HL-60 (cell line): ENCODE measurements around the gene WAPL.
"Not testable (repeated sequence)": the region's sequence is repeated elsewhere in the genome, so short reads cannot be mapped to it uniquely, and the experiment has no call there.

Experiments
- DNase-seq, 2 experiments: peaks; one replicate each; pipeline ENCODE4 v3.0.0-alpha.2; 2010 to 2020; ENCODE audit warnings: low read depth in 1 of 2, low spot score in 1 of 2
- H3K27ac ChIP-seq: fragments of 250-450 bp; sonication (Bioruptor Pico); replicated peaks from 2 replicates; pipeline ENCODE4 v1.5.1; 2020; ENCODE audit warnings: mild to moderate bottlenecking, moderate library complexity
- H3K27me3 ChIP-seq: fragments of 250-450 bp; sonication (Bioruptor Pico); 2 replicates; pipeline ENCODE4 v1.5.1; 2021; ENCODE audit warnings: mild to moderate bottlenecking, moderate library complexity; ENCODE audit not compliant: insufficient read depth, poor library complexity, severe bottlenecking
- H3K4me3 ChIP-seq: replicated peaks from 2 replicates; pipeline ENCODE4 v1.5.1; 2011; ENCODE audit warnings: mild to moderate bottlenecking, control low read depth, low read length; ENCODE audit not compliant: insufficient read depth
- GABPA ChIP-seq: IDR thresholded peaks from 2 replicates; pipeline ENCODE4 v1.6.1; 2012; ENCODE audit warnings: low read depth
- POLR2AphosphoS5 ChIP-seq: IDR thresholded peaks from 2 replicates; pipeline ENCODE4 v1.6.1; 2012; ENCODE audit warnings: low read depth
- SPI1 ChIP-seq: IDR thresholded peaks from 2 replicates; pipeline ENCODE4 v1.6.1; 2012; ENCODE audit warnings: low read depth, mild to moderate bottlenecking, borderline replicate concordance
- TF ChIP-seq, protein P1 (sequence below): IDR thresholded peaks from one replicate; pipeline ENCODE4 v1.5.1; 2011; ENCODE audit warnings: low read length, control low read depth, inconsistent platforms; ENCODE audit not compliant: insufficient read depth
- TF ChIP-seq, protein P2 (sequence below): IDR thresholded peaks from 2 replicates; pipeline ENCODE4 v1.6.1; 2012; ENCODE audit warnings: low read depth; ENCODE audit not compliant: insufficient replicate concordance

Gene WAPL

GRCh38 chr10:86540016-86540415 is 18.4 kb upstream of the WAPL start:
- no peaks in the 10 kb centered on the region for H3K27me3 ChIP-seq
- TF ChIP-seq SPI1 (no peak), GABPA (no peak), POLR2AphosphoS5 (no peak)
- TF ChIP-seq, protein P1, sequence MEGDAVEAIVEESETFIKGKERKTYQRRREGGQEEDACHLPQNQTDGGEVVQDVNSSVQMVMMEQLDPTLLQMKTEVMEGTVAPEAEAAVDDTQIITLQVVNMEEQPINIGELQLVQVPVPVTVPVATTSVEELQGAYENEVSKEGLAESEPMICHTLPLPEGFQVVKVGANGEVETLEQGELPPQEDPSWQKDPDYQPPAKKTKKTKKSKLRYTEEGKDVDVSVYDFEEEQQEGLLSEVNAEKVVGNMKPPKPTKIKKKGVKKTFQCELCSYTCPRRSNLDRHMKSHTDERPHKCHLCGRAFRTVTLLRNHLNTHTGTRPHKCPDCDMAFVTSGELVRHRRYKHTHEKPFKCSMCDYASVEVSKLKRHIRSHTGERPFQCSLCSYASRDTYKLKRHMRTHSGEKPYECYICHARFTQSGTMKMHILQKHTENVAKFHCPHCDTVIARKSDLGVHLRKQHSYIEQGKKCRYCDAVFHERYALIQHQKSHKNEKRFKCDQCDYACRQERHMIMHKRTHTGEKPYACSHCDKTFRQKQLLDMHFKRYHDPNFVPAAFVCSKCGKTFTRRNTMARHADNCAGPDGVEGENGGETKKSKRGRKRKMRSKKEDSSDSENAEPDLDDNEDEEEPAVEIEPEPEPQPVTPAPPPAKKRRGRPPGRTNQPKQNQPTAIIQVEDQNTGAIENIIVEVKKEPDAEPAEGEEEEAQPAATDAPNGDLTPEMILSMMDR = no peak
- TF ChIP-seq, protein P2, sequence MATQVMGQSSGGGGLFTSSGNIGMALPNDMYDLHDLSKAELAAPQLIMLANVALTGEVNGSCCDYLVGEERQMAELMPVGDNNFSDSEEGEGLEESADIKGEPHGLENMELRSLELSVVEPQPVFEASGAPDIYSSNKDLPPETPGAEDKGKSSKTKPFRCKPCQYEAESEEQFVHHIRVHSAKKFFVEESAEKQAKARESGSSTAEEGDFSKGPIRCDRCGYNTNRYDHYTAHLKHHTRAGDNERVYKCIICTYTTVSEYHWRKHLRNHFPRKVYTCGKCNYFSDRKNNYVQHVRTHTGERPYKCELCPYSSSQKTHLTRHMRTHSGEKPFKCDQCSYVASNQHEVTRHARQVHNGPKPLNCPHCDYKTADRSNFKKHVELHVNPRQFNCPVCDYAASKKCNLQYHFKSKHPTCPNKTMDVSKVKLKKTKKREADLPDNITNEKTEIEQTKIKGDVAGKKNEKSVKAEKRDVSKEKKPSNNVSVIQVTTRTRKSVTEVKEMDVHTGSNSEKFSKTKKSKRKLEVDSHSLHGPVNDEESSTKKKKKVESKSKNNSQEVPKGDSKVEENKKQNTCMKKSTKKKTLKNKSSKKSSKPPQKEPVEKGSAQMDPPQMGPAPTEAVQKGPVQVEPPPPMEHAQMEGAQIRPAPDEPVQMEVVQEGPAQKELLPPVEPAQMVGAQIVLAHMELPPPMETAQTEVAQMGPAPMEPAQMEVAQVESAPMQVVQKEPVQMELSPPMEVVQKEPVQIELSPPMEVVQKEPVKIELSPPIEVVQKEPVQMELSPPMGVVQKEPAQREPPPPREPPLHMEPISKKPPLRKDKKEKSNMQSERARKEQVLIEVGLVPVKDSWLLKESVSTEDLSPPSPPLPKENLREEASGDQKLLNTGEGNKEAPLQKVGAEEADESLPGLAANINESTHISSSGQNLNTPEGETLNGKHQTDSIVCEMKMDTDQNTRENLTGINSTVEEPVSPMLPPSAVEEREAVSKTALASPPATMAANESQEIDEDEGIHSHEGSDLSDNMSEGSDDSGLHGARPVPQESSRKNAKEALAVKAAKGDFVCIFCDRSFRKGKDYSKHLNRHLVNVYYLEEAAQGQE = no peak
- no peak for DNase-seq
- H3K4me3 ChIP-seq = no peak overlapping the region
- no peak overlapping the region for H3K27ac ChIP-seq

- no peak for DNase-seq
- Histone ChIP-seq H3K27ac (no peak overlapping the region), H3K27me3 (no peaks in the 10 kb centered on the region), H3K4me3 (no peak overlapping the region)
- TF ChIP-seq SPI1 (no peak), POLR2AphosphoS5 (no peak), GABPA (no peak)
- TF ChIP-seq, protein P2 = no peak
- TF ChIP-seq, protein P1 = no peak
Observed at GRCh38 chr10:86538547-86538946, 17.0 kb upstream of the WAPL start.

GRCh38 chr10:86538040-86538439 is 16.4 kb upstream of the WAPL start:
- DNase-seq = not testable (repeated sequence)

DNA sequence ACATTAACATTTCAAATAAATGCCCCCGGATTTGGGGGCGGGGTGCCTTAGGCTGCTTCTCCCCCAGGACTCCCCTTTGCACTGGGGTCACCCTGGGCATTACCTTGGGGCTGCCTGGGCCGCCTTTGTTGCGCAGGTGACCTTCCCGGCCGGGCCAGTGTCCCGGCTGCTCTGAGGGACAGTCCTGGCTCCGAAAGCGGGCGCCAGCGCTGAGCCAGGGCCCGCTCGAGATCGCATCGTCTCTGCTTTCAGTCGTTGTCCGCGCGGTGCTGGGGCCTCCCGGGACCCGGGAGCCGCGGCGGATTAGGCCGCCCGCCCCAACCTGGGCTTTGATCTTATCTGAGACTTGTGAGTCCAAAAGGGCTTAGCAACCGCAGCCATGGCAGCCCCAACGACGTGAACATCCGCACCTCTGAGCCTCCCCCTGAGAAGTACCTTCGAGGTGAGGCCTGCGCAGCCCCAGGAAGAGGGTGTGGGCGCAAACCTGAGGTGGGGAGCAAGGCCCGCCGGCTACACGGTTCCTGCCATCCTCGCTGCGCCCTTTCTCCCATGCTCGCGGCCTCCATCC is 14.8 kb upstream of the WAPL start:
- no peak for TF ChIP-seq POLR2AphosphoS5
- no peak for TF ChIP-seq SPI1
- TF ChIP-seq, protein P1 = no peak
- TF ChIP-seq GABPA = no peak
- TF ChIP-seq, protein P2 = no peak
- Histone ChIP-seq H3K27ac (no peak overlapping the region), H3K4me3 (no peak overlapping the region), H3K27me3 (no peaks in the 10 kb centered on the region)
- no peak for DNase-seq

More at GRCh38 chr10:86538040-86538439, 16.4 kb upstream of the WAPL start:
- H3K27me3 ChIP-seq, H3K4me3 ChIP-seq, H3K27ac ChIP-seq: not testable (repeated sequence)
